22Rv1 (cell line): ENCODE results near the gene NUTM2G.
"Not testable (repeated sequence)": the region's sequence is repeated elsewhere in the genome, so short reads cannot be mapped to it uniquely, and the experiment has no call there.

Experiments used
- CTCF ChIP-seq: fragments of 450-650 bp; IDR thresholded peaks from 2 replicates; pipeline ENCODE4 v1.5.1; 2017; ENCODE audit warnings: mild to moderate bottlenecking
- ZFX ChIP-seq: fragments of 450-650 bp; IDR thresholded peaks from 2 replicates; pipeline ENCODE4 v1.6.1; 2017; ENCODE audit warnings: antibody characterized with exemption, borderline replicate concordance

- TF ChIP-seq CTCF, ZFX: not testable (repeated sequence)
Measured at GRCh38 chr9:96983496-96984122, 55.0 kb downstream of the NUTM2G start.
